ES-I3 (cell line): Measurements from ENCODE around the gene FNIP2.
"Not testable (repeated sequence)": the region's sequence is repeated elsewhere in the genome, so short reads cannot be mapped to it uniquely, and the experiment has no call there.

Source experiments
- H3K36me3 ChIP-seq: 2 replicates; pipeline ENCODE4 v1.6.1; 2013; ENCODE audit warnings: mild to moderate bottlenecking, low read length, control low read depth, moderate library complexity; ENCODE audit not compliant: insufficient read depth
- H3K4me1 ChIP-seq: 2 replicates; pipeline ENCODE4 v1.6.1; 2013; ENCODE audit warnings: mild to moderate bottlenecking, control low read depth, low read length; ENCODE audit not compliant: insufficient read depth
- H3K9ac ChIP-seq: 2 replicates; pipeline ENCODE4 v1.6.1; 2013; ENCODE audit warnings: low read depth, mild to moderate bottlenecking, low read length, moderate library complexity
- H3K9me3 ChIP-seq: 2 replicates; pipeline ENCODE4 v1.6.1; 2013; ENCODE audit warnings: mild to moderate bottlenecking, low read length, moderate library complexity; ENCODE audit not compliant: control insufficient read depth, insufficient read depth

Gene FNIP2

GRCh38 chr4:158821228-158821971 is 52.6 kb downstream of the FNIP2 start:
- peaks cover 6% of the 10 kb centered on the region; the same call in 1 of the 2 replicates for H3K4me1 ChIP-seq
- H3K36me3 ChIP-seq = no peaks in the 10 kb centered on the region
- H3K9me3 ChIP-seq = no peaks in the 10 kb centered on the region
- no peak overlapping the region for H3K9ac ChIP-seq

GRCh38 chr4:158822348-158822747 is 53.5 kb downstream of the FNIP2 start:
- peaks cover 6% of the 10 kb centered on the region; the same call in 1 of the 2 replicates for H3K4me1 ChIP-seq
- no peak overlapping the region for H3K9ac ChIP-seq
- no peaks in the 10 kb centered on the region for H3K9me3 ChIP-seq
- no peaks in the 10 kb centered on the region for H3K36me3 ChIP-seq

GRCh38 chr4:158823461-158823873 is 54.6 kb downstream of the FNIP2 start:
- H3K4me1 ChIP-seq = peaks cover 6% of the 10 kb centered on the region; the same call in 1 of the 2 replicates
- no peaks in the 10 kb centered on the region for H3K36me3 ChIP-seq
- H3K9me3 ChIP-seq = no peaks in the 10 kb centered on the region
- H3K9ac ChIP-seq = no peak overlapping the region

GRCh38 chr4:158824425-158825274 is 55.8 kb downstream of the FNIP2 start:
- Histone ChIP-seq H3K36me3 (no peaks in the 10 kb centered on the region), H3K4me1 (peaks cover 3% of the 10 kb centered on the region; the same call in 1 of the 2 replicates), H3K9ac (no peak overlapping the region), H3K9me3 (no peaks in the 10 kb centered on the region)

- Histone ChIP-seq H3K9me3 (no peaks in the 10 kb centered on the region), H3K4me1 (no peaks in the 10 kb centered on the region), H3K36me3 (no peaks in the 10 kb centered on the region), H3K9ac (no peak overlapping the region)
Observed at GRCh38 chr4:158825433-158826036, 56.7 kb downstream of the FNIP2 start.

GRCh38 chr4:158826057-158826456 is 57.2 kb downstream of the FNIP2 start:
- H3K9ac ChIP-seq = no peak overlapping the region
- no peaks in the 10 kb centered on the region for H3K36me3 ChIP-seq
- H3K9me3 ChIP-seq = no peaks in the 10 kb centered on the region
- no peaks in the 10 kb centered on the region for H3K4me1 ChIP-seq

GRCh38 chr4:158826882-158827281 is 58.1 kb downstream of the FNIP2 start:
- Histone ChIP-seq H3K36me3 (no peaks in the 10 kb centered on the region), H3K4me1 (no peaks in the 10 kb centered on the region), H3K9ac (no peak overlapping the region), H3K9me3 (no peaks in the 10 kb centered on the region)

- no peak overlapping the region for H3K9ac ChIP-seq
- no peaks in the 10 kb centered on the region for H3K4me1 ChIP-seq
- no peaks in the 10 kb centered on the region for H3K9me3 ChIP-seq
- H3K36me3 ChIP-seq = no peaks in the 10 kb centered on the region
Observed at GRCh38 chr4:158827543-158827981, 58.7 kb downstream of the FNIP2 start.

- H3K4me1 ChIP-seq, H3K9ac ChIP-seq, H3K36me3 ChIP-seq, H3K9me3 ChIP-seq: not testable (repeated sequence)
Observed at GRCh38 chr4:158828151-158828550, 59.3 kb downstream of the FNIP2 start.

- H3K9me3 ChIP-seq = no peaks in the 10 kb centered on the region
Observed at GRCh38 chr4:158829254-158829653, 60.4 kb downstream of the FNIP2 start.

GRCh38 chr4:158833602-158834001 is 64.8 kb downstream of the FNIP2 start:
- no peaks in the 10 kb centered on the region for H3K36me3 ChIP-seq
- H3K4me1 ChIP-seq = no peaks in the 10 kb centered on the region
- no peaks in the 10 kb centered on the region for H3K9me3 ChIP-seq
- H3K9ac ChIP-seq = no peak overlapping the region

More at GRCh38 chr4:158829254-158829653, 60.4 kb downstream of the FNIP2 start:
- Histone ChIP-seq H3K4me1 (no peaks in the 10 kb centered on the region), H3K36me3 (no peaks in the 10 kb centered on the region), H3K9ac (no peak overlapping the region)

- Histone ChIP-seq H3K9ac (no peak overlapping the region), H3K4me1 (no peaks in the 10 kb centered on the region), H3K36me3 (no peaks in the 10 kb centered on the region), H3K9me3 (no peaks in the 10 kb centered on the region)
Observed at GRCh38 chr4:158835226-158836001, 66.6 kb downstream of the FNIP2 start.

GRCh38 chr4:158836002-158836369 is 67.2 kb downstream of the FNIP2 start:
- Histone ChIP-seq H3K9ac (no peak overlapping the region), H3K9me3 (no peaks in the 10 kb centered on the region), H3K36me3 (no peaks in the 10 kb centered on the region), H3K4me1 (no peaks in the 10 kb centered on the region)
